ENCODE measurements around the gene NKAIN2.
"Not testable (repeated sequence)": the region's sequence is repeated elsewhere in the genome, so short reads cannot be mapped to it uniquely, and the experiment has no call there.

Gene NKAIN2

GRCh38 chr6:124330197-124330596, 526.5 kb downstream of the NKAIN2 start:
- no peak for DNase-seq (ENCODE audit: low read depth)

- no peak for DNase-seq (ENCODE audit: low read depth)
Measured at GRCh38 chr6:124334359-124334758, 530.7 kb downstream of the NKAIN2 start.

GRCh38 chr6:124339610-124340334, 536.1 kb downstream of the NKAIN2 start:
- no peak for DNase-seq (ENCODE audit: low read depth)

- DNase-seq (ENCODE audit: low read depth), result not testable (repeated sequence)
Measured at GRCh38 chr6:124348339-124348738, 544.7 kb downstream of the NKAIN2 start.

- DNase-seq (ENCODE audit: low read depth), result no peak
Measured at GRCh38 chr6:124355146-124355545, 551.5 kb downstream of the NKAIN2 start.

GRCh38 chr6:124356276-124356810, 552.7 kb downstream of the NKAIN2 start:
- no peak for DNase-seq (ENCODE audit: low read depth)

GRCh38 chr6:124356811-124357210, 553.1 kb downstream of the NKAIN2 start:
- no peak for DNase-seq (ENCODE audit: low read depth)

- DNase-seq (ENCODE audit: low read depth), result peak; percentile 44
Measured at GRCh38 chr6:124368131-124368530, 564.5 kb downstream of the NKAIN2 start.

GRCh38 chr6:124371974-124372475, 568.4 kb downstream of the NKAIN2 start:
- peak; percentile 47 for DNase-seq (ENCODE audit: low read depth)

- DNase-seq (ENCODE audit: low read depth), result no peak
Measured at GRCh38 chr6:124373386-124373785, 569.7 kb downstream of the NKAIN2 start.

GRCh38 chr6:124389127-124389526, 585.5 kb downstream of the NKAIN2 start:
- peak; percentile 29 for DNase-seq (ENCODE audit: low read depth)

GRCh38 chr6:124393536-124393935, 589.9 kb downstream of the NKAIN2 start:
- peak; percentile 11 for DNase-seq (ENCODE audit: low read depth)

GRCh38 chr6:124396361-124396760, 592.7 kb downstream of the NKAIN2 start:
- no peak for DNase-seq (ENCODE audit: low read depth)

GRCh38 chr6:124400261-124400999, 596.8 kb downstream of the NKAIN2 start:
- DNase-seq (ENCODE audit: low read depth), result no peak

- DNase-seq (ENCODE audit: low read depth), result not testable (repeated sequence)
Measured at GRCh38 chr6:124410425-124410824, 606.8 kb downstream of the NKAIN2 start.

- DNase-seq (ENCODE audit: low read depth), result not testable (repeated sequence)
Measured at GRCh38 chr6:124412657-124413056, 609.0 kb downstream of the NKAIN2 start.

GRCh38 chr6:124420116-124420840, 616.6 kb downstream of the NKAIN2 start:
- DNase-seq (ENCODE audit: low read depth), result no peak

- no peak for DNase-seq (ENCODE audit: low read depth)
Measured at GRCh38 chr6:124423621-124424020, 620.0 kb downstream of the NKAIN2 start.

- no peak for DNase-seq (ENCODE audit: low read depth)
Measured at GRCh38 chr6:124430740-124431318, 627.2 kb downstream of the NKAIN2 start.

- no peak for DNase-seq (ENCODE audit: low read depth)
Measured at GRCh38 chr6:124432620-124433019, 629.0 kb downstream of the NKAIN2 start.

- DNase-seq (ENCODE audit: low read depth), result no peak
Measured at GRCh38 chr6:124433387-124434160, 629.9 kb downstream of the NKAIN2 start.

Data from iris pigment epithelial cell (primary cell).